NCI-H2171 (cell line): Measurements from ENCODE around the gene PRR13.

Experiments
- DNase-seq: peaks from one replicate; lab custom pipeline; 2025; lab: John Stamatoyannopoulos, UW

Gene PRR13

DNA sequence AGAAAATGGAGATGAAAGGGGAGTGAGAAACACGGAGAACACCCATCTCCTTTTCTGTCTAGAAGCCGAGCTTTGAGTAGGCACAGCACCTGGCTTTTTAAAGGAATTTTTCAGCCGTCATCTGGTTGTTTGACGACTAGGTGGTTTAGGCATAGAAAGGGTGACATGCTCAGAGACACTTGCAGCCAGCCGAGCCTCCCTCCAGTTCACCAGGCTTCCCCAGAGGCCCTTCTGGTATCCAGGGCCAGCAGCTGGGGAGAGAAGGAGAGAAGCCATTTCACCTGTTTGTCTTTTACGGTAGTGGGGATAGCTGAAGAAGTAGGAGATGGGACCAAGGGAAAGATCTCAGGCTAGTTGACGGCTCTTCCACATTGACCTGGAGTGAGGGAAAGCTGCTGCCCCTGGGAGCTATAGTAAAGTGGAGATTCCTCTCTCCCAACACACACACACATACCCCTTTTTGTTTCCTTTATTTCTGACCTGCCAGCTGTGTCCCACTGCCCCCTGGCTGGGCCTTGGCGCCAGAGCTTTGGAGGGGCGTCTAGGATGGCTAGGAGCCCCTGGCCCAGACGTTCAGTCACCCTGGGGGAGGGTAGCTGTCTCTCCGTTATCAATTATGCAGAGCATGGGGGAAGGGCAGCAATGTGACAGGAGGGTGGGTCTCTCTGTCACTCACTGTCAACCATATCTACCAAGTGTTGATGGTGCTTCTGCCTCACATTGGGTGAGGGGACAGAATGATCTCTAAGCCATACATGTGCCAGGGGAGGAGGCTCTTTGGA, 52.3 kb downstream of the PRR13 start:
- peak; percentile 14 for DNase-seq
